Progenitor cell of endocrine pancreas (in vitro differentiated cells): ENCODE measurements around the gene NAXD. TPM values are rescaled to one million over a fixed set of nuclear protein-coding genes. Genes with fewer than 3 reads are reported as not detected.

Source experiments
- DNase-seq: peaks from one replicate; pipeline ENCODE4 v3.0.0; 2021; ENCODE audit warnings: low spot score; ENCODE audit not compliant: unreplicated experiment
- H3K27ac Mint-ChIP-seq: 2 replicates; pipeline ENCODE4 v1.8.0; 2021; ENCODE audit warnings: mild to moderate bottlenecking, moderate library complexity, mixed read lengths
- H3K27me3 Mint-ChIP-seq: 2 replicates; pipeline ENCODE4 v1.8.0; 2021; ENCODE audit warnings: mixed read lengths
- H3K36me3 Mint-ChIP-seq: 2 replicates; pipeline ENCODE4 v1.8.0; 2022; ENCODE audit warnings: mixed read lengths; ENCODE audit not compliant: insufficient read depth
- H3K4me1 Mint-ChIP-seq: 2 replicates; pipeline ENCODE4 v1.8.0; 2021; ENCODE audit warnings: low read depth, mixed read lengths
- H3K4me3 Mint-ChIP-seq: 2 replicates; pipeline ENCODE4 v1.8.0; 2021; ENCODE audit warnings: low read depth, mild to moderate bottlenecking, moderate library complexity, mixed read lengths
- H3K9me3 Mint-ChIP-seq: 2 replicates; pipeline ENCODE4 v1.8.0; 2021; ENCODE audit warnings: low read depth, mixed read lengths
- total RNA-seq: library from RNA; stranded (reverse); gene quantifications from 2 replicates; pipeline ENCODE4 v1.2.1, GENCODE V29; 2021
- TF ChIP-seq, protein P1 (sequence below): fragments of 200-600 bp; sonication (generic); IDR thresholded peaks from one replicate; pipeline ENCODE4 v1.5.0; 2021; ENCODE audit warnings: antibody characterized with exemption, mild to moderate bottlenecking; ENCODE audit not compliant: unreplicated experiment

The NAXD gene
- total RNA-seq, 1 donor from 2014 or later = 34.2 TPM

DNA sequence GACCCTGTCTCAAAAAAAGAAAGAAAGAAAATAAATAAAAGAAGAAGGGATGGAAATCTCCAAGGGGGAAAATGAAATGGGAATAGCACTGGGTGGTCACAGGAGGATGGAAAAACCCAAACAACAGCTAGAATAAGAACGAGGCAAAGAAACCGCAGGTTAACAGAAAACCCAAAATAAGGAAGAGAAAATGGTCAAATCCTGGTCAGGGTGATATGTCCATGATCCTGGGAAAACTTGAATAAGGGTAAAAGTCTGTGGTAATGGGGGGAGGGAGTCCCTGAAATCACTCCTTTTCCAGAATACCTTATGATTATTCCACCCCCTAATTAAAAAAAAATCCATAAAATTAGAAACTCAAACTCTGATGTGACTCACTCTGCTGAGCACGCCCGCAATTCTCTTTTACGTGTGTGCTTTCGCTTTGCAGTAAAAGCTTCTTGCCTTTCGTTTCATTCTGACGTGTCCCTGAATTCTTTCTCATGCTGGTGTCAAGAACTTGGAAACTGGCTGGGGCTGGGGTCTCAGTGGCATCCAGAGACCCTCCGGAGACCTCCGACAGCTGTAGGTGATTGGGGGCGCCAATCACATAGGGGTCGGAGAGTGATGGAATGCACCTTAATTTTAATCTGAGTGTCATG is 4.3 kb upstream of the NAXD start:
- TF ChIP-seq, protein P1, sequence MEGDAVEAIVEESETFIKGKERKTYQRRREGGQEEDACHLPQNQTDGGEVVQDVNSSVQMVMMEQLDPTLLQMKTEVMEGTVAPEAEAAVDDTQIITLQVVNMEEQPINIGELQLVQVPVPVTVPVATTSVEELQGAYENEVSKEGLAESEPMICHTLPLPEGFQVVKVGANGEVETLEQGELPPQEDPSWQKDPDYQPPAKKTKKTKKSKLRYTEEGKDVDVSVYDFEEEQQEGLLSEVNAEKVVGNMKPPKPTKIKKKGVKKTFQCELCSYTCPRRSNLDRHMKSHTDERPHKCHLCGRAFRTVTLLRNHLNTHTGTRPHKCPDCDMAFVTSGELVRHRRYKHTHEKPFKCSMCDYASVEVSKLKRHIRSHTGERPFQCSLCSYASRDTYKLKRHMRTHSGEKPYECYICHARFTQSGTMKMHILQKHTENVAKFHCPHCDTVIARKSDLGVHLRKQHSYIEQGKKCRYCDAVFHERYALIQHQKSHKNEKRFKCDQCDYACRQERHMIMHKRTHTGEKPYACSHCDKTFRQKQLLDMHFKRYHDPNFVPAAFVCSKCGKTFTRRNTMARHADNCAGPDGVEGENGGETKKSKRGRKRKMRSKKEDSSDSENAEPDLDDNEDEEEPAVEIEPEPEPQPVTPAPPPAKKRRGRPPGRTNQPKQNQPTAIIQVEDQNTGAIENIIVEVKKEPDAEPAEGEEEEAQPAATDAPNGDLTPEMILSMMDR = no peak
- H3K4me3 Mint-ChIP-seq = no peak overlapping the region
- H3K4me1 Mint-ChIP-seq = peaks cover 3% of the 10 kb centered on the region
- peaks cover 35% of the 10 kb centered on the region for H3K27me3 Mint-ChIP-seq
- no peak overlapping the region for H3K27ac Mint-ChIP-seq
- no peak for DNase-seq
- peaks cover 6% of the 10 kb centered on the region for H3K9me3 Mint-ChIP-seq
- peaks cover 5% of the 10 kb centered on the region for H3K36me3 Mint-ChIP-seq

DNA sequence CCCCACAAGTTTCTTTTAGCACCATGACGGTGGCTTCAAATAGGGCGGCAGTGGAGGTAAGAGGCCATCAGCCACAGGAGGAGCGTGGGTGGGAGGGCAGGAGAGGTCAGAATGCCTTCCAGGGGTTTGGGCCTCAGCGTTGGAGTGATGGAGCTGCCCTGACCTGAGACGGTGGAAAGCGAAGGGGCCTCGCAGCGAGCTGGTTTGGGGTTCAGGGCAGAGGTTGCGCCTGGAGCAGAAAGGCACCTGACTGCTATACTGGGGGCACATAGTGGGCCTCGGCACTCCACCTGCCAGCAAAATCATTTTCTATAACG is 382 bp upstream of the NAXD start:
- H3K36me3 Mint-ChIP-seq = peaks cover 1% of the 10 kb centered on the region

DNA sequence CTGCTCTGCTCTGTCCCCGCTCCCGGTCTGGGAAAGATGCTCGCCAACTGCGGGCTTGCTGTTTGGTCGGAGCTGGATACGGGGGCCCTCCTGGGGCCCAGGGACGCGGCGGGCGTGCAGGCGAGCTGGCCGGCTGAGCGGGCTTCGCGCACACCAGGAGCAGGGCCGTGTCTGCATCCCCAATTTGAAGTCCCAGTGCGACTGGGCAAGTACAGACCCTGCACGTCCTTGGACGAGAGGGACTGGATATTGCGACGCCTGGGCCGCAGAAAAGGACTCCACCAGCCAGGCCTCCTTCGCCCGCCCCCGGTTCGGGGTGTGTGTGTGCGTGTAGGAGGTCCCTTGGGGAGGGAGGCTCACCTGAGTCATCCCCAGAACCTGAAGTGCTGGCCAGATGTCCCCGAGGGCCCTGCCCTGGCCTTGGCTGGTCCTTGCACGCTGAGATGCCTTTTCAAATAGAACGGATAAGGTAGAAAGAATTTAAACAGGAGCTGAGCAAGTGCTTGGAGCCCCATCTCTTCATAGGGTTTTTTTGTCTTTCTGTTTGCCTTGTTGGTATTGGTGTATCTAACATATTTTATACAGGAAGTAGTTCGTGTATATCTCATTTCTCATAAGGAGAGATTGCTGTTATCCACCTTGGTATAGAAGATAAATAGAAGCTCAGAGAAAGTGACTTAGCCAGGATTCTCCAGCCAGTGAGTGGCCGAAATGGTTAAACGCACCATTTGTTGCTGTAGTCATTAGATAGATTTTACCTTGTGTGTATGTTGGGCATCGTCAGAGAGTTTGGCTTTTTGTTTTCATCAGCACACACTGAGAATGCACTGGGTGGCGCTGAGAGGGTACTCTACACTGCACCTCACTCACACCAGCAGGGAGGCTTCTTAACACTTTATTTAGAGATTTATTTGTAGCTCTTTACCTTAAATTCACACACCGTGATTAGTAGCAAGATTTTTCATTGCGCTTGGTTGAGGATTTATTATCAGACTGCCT is 1.1 kb downstream of the NAXD start:
- Mint-ChIP-seq H3K4me1 (peaks cover 23% of the 10 kb centered on the region), H3K9me3 (peaks cover 2% of the 10 kb centered on the region), H3K27me3 (peaks cover 24% of the 10 kb centered on the region), H3K27ac (peak overlapping the region; percentile 76), H3K36me3 (peaks cover 1% of the 10 kb centered on the region), H3K4me3 (peak overlapping the region; percentile 90)
- DNase-seq = no peak
- TF ChIP-seq, protein P1 = no peak

More for the DNA sequence above, 382 bp upstream of the NAXD start:
- no peak for DNase-seq
- Mint-ChIP-seq H3K9me3 (peaks cover 2% of the 10 kb centered on the region), H3K4me1 (peaks cover 25% of the 10 kb centered on the region), H3K27me3 (peaks cover 35% of the 10 kb centered on the region), H3K4me3 (peak overlapping the region; percentile 90), H3K27ac (peak overlapping the region; percentile 92)
- TF ChIP-seq, protein P1 = no peak

DNA sequence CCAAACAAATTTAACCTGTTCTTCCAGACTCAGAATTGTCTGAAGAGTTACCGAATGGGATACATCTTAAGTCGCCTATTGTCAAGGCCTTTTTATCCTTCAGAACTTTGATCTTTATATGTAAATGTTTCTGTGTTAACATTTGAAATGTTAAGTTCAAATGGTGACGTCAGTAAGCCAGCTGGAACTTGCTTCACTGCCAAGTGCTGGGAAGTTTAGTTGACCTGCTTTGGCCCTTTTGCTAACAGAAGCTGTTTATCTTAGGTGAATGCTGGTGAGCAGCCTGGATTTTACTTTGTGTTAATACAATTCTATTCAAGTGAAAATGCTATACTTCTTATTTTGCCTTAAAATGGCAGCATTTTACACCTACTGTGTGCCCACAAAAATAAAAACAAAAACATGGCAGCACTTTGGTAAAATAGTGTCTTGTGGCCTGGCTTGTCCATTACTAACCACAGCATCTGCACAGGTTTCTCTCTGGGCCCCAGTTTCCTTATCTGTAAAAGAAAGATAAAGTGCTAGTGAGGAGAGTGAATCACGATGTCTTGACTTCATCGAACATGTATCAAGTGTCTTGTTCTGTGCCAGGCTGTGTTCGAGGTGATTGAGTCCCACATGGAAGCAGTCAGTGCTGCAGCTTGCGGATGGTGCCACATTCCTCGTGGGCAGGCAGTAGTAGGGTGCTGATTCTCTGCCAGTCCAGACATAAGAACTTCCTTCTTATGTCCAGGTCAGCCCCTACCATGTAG is 2.2 kb downstream of the NAXD start:
- H3K36me3 Mint-ChIP-seq = peaks cover 3% of the 10 kb centered on the region
- H3K4me1 Mint-ChIP-seq = peaks cover 23% of the 10 kb centered on the region
- peaks cover 2% of the 10 kb centered on the region for H3K9me3 Mint-ChIP-seq
- TF ChIP-seq, protein P1 = no peak
- peak overlapping the region; percentile 90 for H3K4me3 Mint-ChIP-seq
- H3K27ac Mint-ChIP-seq = no peak overlapping the region
- DNase-seq = no peak
- peaks cover 13% of the 10 kb centered on the region for H3K27me3 Mint-ChIP-seq

DNA sequence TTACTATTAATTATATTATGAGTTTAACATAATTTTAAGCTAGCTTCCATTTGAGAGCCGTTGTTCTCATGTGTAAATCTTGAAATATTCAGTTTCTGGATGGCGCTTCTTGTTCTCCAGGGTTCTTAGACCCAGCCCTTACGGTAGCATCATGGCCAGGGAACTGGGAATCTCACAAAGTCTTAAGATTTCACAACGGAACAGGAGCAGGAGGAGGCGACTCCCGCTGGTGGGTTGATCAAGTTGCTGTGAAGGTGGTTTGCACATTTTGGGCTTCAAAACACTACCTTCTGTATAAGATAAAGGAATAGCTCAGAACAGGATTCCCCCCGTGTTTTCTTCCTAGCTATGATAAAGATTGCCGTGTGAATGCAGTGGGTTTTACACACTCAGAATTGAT is 2.8 kb downstream of the NAXD start:
- H3K36me3 Mint-ChIP-seq = peaks cover 4% of the 10 kb centered on the region
- H3K9me3 Mint-ChIP-seq = peaks cover 2% of the 10 kb centered on the region
- no peak for DNase-seq
- peaks cover 6% of the 10 kb centered on the region for H3K27me3 Mint-ChIP-seq
- H3K27ac Mint-ChIP-seq = no peak overlapping the region
- peaks cover 23% of the 10 kb centered on the region for H3K4me1 Mint-ChIP-seq
- H3K4me3 Mint-ChIP-seq = no peak overlapping the region
- TF ChIP-seq, protein P1 = no peak
